ENCODE measurements around the gene DIDO1. TPM values are rescaled to one million over a fixed set of nuclear protein-coding genes. Genes with fewer than 3 reads are reported as not detected.

DIDO1 gene
- total and polyA plus RNA-seq, 2 of the 13 experiments (the other 11 are each of a cell fraction or from before 2014, with no cell fraction given) = 75.0 to 75.1 TPM

GRCh38 chr20:62860391-62860923 is 65.8 kb downstream of the DIDO1 start (continued):
- TF ChIP-seq SAP130 (CRISPR knock-in tag; IDR thresholded peaks at IDR 0.05; ENCODE audit: low read depth) (peak; percentile 70), MLXIP (CRISPR knock-in tag; IDR thresholded peaks at IDR 0.05; ENCODE audit: borderline replicate concordance) (no peak), ZSCAN25 (CRISPR knock-in tag; IDR thresholded peaks at IDR 0.05) (0 out of 2 replicates have a peak, but pooled peaks have one; percentile 23), FOXJ3 (CRISPR knock-in tag; IDR thresholded peaks at IDR 0.05; ENCODE audit: borderline replicate concordance) (no peak), TFE3 (CRISPR knock-in tag; IDR thresholded peaks at IDR 0.05) (no peak), NPAS2 (CRISPR knock-in tag; IDR thresholded peaks at IDR 0.05; ENCODE audit: borderline replicate concordance) (no peak), HMG20B (CRISPR knock-in tag; conservative IDR thresholded peaks at IDR 0.05) (no peak), ZNF451 (CRISPR knock-in tag; IDR thresholded peaks at IDR 0.05) (no peak), ZNF432 (CRISPR knock-in tag; IDR thresholded peaks at IDR 0.05; ENCODE audit: borderline replicate concordance) (no peak), PRPF4 (IDR thresholded peaks at IDR 0.05; ENCODE audit: low read depth, low read length, poor library complexity, severe bottlenecking) (no peak), SRSF1 (optimal IDR thresholded peaks at IDR 0.05; ENCODE audit: low read depth, low read length) (no peak), ZNF207 (IDR thresholded peaks at IDR 0.05; ENCODE audit: borderline replicate concordance) (no peak), CAMTA2 (CRISPR knock-in tag; IDR thresholded peaks at IDR 0.05; ENCODE audit: borderline replicate concordance) (no peak), ZFYVE20 (CRISPR knock-in tag; IDR thresholded peaks at IDR 0.05; ENCODE audit: borderline replicate concordance, low read depth) (no peak), ZBTB43 (CRISPR knock-in tag; conservative IDR thresholded peaks at IDR 0.05) (peak; percentile 44; the same call in 1 of the 2 replicates), FOXO1 (CRISPR knock-in tag; IDR thresholded peaks at IDR 0.05) (peak; percentile 10; the same call in 1 of the 2 replicates), MZF1 (CRISPR knock-in tag; IDR thresholded peaks at IDR 0.05; ENCODE audit: borderline replicate concordance) (no peak), KDM5A (IDR thresholded peaks at IDR 0.05; ENCODE audit: borderline replicate concordance, low read length) (no peak), YY1 (IDR thresholded peaks at IDR 0.05; ENCODE audit: insufficient read depth, insufficient replicate concordance, low read depth, low read length) (no peak), ZNF12 (CRISPR knock-in tag; IDR thresholded peaks at IDR 0.05) (no peak)
- TF ChIP-seq, protein P1, sequence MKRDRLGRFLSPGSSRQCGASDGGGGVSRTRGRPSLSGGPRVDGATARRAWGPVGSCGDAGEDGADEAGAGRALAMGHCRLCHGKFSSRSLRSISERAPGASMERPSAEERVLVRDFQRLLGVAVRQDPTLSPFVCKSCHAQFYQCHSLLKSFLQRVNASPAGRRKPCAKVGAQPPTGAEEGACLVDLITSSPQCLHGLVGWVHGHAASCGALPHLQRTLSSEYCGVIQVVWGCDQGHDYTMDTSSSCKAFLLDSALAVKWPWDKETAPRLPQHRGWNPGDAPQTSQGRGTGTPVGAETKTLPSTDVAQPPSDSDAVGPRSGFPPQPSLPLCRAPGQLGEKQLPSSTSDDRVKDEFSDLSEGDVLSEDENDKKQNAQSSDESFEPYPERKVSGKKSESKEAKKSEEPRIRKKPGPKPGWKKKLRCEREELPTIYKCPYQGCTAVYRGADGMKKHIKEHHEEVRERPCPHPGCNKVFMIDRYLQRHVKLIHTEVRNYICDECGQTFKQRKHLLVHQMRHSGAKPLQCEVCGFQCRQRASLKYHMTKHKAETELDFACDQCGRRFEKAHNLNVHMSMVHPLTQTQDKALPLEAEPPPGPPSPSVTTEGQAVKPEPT (CRISPR knock-in tag; IDR thresholded peaks at IDR 0.05; ENCODE audit: low read depth) = no peak
- TF ChIP-seq, protein P2, sequence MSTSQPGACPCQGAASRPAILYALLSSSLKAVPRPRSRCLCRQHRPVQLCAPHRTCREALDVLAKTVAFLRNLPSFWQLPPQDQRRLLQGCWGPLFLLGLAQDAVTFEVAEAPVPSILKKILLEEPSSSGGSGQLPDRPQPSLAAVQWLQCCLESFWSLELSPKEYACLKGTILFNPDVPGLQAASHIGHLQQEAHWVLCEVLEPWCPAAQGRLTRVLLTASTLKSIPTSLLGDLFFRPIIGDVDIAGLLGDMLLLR (CRISPR knock-in tag; IDR thresholded peaks at IDR 0.05) = no peak

Measured in HepG2 (cell line).